Measurements from ENCODE around the gene B4GALT2. TPM values are rescaled to one million over a fixed set of nuclear protein-coding genes. Genes with fewer than 3 reads are reported as not detected.

The B4GALT2 gene
- polyA plus RNA-seq, 1 of the 3 experiments (the other 2 are of a cell fraction): 48.0 TPM

DNA sequence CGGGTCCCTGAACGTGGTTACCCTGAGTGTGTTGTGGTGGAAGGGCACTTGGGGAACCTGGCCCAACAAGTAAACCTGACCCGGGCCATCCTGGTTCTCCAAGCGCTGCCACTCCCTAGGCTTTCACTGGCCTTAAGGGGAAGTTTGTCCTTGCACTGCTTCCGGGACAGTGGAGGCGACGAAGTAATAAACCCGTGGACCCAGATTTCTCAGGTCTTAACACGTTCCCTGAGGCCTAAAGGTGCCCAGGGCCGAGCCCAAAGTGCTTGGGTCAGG lies 12.1 kb downstream of the B4GALT2 start (continued):
- TF ChIP-seq, protein P1, sequence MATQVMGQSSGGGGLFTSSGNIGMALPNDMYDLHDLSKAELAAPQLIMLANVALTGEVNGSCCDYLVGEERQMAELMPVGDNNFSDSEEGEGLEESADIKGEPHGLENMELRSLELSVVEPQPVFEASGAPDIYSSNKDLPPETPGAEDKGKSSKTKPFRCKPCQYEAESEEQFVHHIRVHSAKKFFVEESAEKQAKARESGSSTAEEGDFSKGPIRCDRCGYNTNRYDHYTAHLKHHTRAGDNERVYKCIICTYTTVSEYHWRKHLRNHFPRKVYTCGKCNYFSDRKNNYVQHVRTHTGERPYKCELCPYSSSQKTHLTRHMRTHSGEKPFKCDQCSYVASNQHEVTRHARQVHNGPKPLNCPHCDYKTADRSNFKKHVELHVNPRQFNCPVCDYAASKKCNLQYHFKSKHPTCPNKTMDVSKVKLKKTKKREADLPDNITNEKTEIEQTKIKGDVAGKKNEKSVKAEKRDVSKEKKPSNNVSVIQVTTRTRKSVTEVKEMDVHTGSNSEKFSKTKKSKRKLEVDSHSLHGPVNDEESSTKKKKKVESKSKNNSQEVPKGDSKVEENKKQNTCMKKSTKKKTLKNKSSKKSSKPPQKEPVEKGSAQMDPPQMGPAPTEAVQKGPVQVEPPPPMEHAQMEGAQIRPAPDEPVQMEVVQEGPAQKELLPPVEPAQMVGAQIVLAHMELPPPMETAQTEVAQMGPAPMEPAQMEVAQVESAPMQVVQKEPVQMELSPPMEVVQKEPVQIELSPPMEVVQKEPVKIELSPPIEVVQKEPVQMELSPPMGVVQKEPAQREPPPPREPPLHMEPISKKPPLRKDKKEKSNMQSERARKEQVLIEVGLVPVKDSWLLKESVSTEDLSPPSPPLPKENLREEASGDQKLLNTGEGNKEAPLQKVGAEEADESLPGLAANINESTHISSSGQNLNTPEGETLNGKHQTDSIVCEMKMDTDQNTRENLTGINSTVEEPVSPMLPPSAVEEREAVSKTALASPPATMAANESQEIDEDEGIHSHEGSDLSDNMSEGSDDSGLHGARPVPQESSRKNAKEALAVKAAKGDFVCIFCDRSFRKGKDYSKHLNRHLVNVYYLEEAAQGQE (IDR thresholded peaks at IDR 0.05; ENCODE audit: low read depth, low read length): no peak
- TF ChIP-seq TEAD4 (IDR thresholded peaks at IDR 0.05; ENCODE audit: borderline replicate concordance, insufficient read depth) (no peak), EZH2phosphoT487 (IDR thresholded peaks at IDR 0.05; ENCODE audit: borderline replicate concordance, low read depth) (no peak)

DNA sequence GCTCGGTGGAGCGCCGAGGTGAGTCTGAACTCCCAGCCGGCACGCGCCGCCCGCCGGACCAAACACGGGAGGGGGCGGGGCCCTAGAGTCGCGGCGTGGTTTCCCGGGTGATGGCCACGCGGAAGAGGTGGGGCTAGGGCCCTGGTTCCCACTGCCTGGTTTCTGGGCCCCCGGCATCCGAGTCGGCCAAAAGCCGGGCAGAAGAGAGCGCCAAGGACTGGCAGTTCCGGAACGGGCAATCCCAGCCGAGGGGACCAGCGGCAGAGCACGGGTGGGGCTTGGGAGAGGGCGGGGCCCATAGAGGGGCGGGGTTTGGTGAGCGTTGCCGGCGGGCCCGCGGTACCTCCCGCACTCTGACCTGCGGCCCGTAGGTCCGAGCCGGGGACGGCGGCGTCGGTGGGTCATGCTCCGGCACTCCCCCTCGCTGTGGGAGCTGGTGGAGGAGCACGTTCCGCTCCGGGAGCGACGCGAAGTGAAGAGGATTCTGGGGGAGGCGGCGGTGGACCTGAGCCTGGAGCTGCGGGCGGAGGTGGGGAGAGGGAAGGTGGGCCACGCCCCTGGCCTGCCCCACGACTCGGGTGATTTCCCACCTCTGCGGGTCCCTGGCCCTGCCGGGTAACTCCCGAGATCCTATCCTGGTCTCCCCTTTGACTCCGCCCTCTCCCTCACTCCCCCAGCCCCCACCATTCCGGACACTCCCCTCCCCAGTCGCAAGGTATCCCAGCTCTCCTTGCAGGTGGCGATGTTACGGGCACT lies 12.6 kb downstream of the B4GALT2 start, which contains the start of gene CCDC24:
TSS of gene CCDC24 (plus strand) at position 124 of the 756 bp plus-strand sequence. CDS start at position 404, 280 bp downstream.
- Histone ChIP-seq H3K9me3 (no peaks in the 10 kb centered on the region), H3K9ac (peak within 1 kb of the TSS; percentile 75), H3K4me3 (ENCODE audit: low read depth in 2 of 2, low read length in 1 of 2) (peak within 1 kb of the TSS; percentile 71 to 75), H3K27me3 (ENCODE audit: insufficient read depth) (no peaks in the 10 kb centered on the region), H3K79me2 (ENCODE audit: insufficient read depth) (no peaks in the 10 kb centered on the region), H3K27ac (ENCODE audit: low read depth in 2 of 2, low read length in 1 of 2) (peak within 1 kb of the TSS; percentile 75 to 86), H2AFZ (ENCODE audit: low read depth) (peak within 1 kb of the TSS; percentile 87), H3K4me2 (peak within 1 kb of the TSS; percentile 90), H3K9me2 (no peaks in the 10 kb centered on the region), H3F3A (replicated peaks; ENCODE audit: insufficient read depth) (peaks cover 8% of the 10 kb centered on the region), H4K20me1 (ENCODE audit: insufficient read depth) (no peaks in the 10 kb centered on the region), H3K36me3 (replicated peaks in 1 of 2; ENCODE audit: control insufficient read depth in 1 of 2, insufficient read depth in 2 of 2, low read length in 1 of 2) (peaks cover 0 to 2% of the 10 kb centered on the region in 2 experiments), H3K4me1 (ENCODE audit: control insufficient read depth in 1 of 2, insufficient read depth in 2 of 2, low read depth in 1 of 2, low read length in 1 of 2) (peaks cover 8 to 41% of the 10 kb centered on the region in 2 experiments; a peak in 3 of 4 replicates)
- ChIA-PET POLR2A (interaction anchor here (0.7 to 1.2 kb wide), 4 partner anchors 16 to 500 kb away, joined by 3 read pairs; partner anchors contain the start of genes ATP6V0B and SLC6A9), CTCF (interaction anchor here (1.1 to 20.6 kb wide), 8 partner anchors 13 to 228 kb away, joined by 3 to 598 read pairs (median 5); partner anchors contain the start of genes ATP6V0B and SLC6A9)
- DNase-seq: peak; percentile 91
- 13% methylated on average over 12 of the region's 66 CpGs for WGBS (ENCODE audit: low lambda C conversion rate)
- TF ChIP-seq FOSL2 (IDR thresholded peaks at IDR 0.05; ENCODE audit: borderline replicate concordance, low read depth) (no peak), TCF12 (IDR thresholded peaks at IDR 0.05) (no peak), POLR2AphosphoS5 (IDR thresholded peaks at IDR 0.05; ENCODE audit: low read depth, low read length) (peak; percentile 65; the same call in 1 of the 2 replicates), GATA2 (CRISPR knock-in tag; IDR thresholded peaks at IDR 0.05) (no peak), TEAD4 (IDR thresholded peaks at IDR 0.05; ENCODE audit: borderline replicate concordance, insufficient read depth) (no peak), YY1 (IDR thresholded peaks at IDR 0.05; ENCODE audit: low read depth) (0 out of 2 replicates have a peak, but pooled peaks have one; percentile 15), EZH2phosphoT487 (IDR thresholded peaks at IDR 0.05; ENCODE audit: borderline replicate concordance, low read depth) (no peak), SIN3A (IDR thresholded peaks at IDR 0.05; ENCODE audit: borderline replicate concordance, low read depth, low read length) (peak; percentile 69), MXI1 (IDR thresholded peaks at IDR 0.05; ENCODE audit: low read depth, low read length) (peak; percentile 96), RAD21 (IDR thresholded peaks at IDR 0.05; ENCODE audit: low read length) (no peak), FOXM1 (IDR thresholded peaks at IDR 0.05; ENCODE audit: low read depth) (no peak), RCOR1 (IDR thresholded peaks at IDR 0.05; ENCODE audit: low read length) (no peak), EP300 (IDR thresholded peaks at IDR 0.05; ENCODE audit: borderline replicate concordance in 1 of 2, low read depth in 1 of 2, low read length in 1 of 2) (no peak), ELF1 (IDR thresholded peaks at IDR 0.05) (no peak; the same call in 1 of the 2 replicates), NFIC (IDR thresholded peaks at IDR 0.05; ENCODE audit: borderline replicate concordance) (no peak), RFX5 (IDR thresholded peaks at IDR 0.05; ENCODE audit: low read length) (no peak), TAF1 (IDR thresholded peaks at IDR 0.05; ENCODE audit: borderline replicate concordance, low read depth, low read length) (no peak)
- TF ChIP-seq, protein P2, sequence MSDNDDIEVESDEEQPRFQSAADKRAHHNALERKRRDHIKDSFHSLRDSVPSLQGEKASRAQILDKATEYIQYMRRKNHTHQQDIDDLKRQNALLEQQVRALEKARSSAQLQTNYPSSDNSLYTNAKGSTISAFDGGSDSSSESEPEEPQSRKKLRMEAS (IDR thresholded peaks at IDR 0.05; ENCODE audit: low read depth): peak; percentile 81
- TF ChIP-seq, protein P1 (IDR thresholded peaks at IDR 0.05; ENCODE audit: low read depth, low read length): no peak
- TF ChIP-seq, protein P3, sequence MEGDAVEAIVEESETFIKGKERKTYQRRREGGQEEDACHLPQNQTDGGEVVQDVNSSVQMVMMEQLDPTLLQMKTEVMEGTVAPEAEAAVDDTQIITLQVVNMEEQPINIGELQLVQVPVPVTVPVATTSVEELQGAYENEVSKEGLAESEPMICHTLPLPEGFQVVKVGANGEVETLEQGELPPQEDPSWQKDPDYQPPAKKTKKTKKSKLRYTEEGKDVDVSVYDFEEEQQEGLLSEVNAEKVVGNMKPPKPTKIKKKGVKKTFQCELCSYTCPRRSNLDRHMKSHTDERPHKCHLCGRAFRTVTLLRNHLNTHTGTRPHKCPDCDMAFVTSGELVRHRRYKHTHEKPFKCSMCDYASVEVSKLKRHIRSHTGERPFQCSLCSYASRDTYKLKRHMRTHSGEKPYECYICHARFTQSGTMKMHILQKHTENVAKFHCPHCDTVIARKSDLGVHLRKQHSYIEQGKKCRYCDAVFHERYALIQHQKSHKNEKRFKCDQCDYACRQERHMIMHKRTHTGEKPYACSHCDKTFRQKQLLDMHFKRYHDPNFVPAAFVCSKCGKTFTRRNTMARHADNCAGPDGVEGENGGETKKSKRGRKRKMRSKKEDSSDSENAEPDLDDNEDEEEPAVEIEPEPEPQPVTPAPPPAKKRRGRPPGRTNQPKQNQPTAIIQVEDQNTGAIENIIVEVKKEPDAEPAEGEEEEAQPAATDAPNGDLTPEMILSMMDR (IDR thresholded peaks at IDR 0.05): no peak
